ENCODE results near the gene WDR13.
"Not testable (repeated sequence)": the region's sequence is repeated elsewhere in the genome, so short reads cannot be mapped to it uniquely, and the experiment has no call there.

Gene WDR13

DNA sequence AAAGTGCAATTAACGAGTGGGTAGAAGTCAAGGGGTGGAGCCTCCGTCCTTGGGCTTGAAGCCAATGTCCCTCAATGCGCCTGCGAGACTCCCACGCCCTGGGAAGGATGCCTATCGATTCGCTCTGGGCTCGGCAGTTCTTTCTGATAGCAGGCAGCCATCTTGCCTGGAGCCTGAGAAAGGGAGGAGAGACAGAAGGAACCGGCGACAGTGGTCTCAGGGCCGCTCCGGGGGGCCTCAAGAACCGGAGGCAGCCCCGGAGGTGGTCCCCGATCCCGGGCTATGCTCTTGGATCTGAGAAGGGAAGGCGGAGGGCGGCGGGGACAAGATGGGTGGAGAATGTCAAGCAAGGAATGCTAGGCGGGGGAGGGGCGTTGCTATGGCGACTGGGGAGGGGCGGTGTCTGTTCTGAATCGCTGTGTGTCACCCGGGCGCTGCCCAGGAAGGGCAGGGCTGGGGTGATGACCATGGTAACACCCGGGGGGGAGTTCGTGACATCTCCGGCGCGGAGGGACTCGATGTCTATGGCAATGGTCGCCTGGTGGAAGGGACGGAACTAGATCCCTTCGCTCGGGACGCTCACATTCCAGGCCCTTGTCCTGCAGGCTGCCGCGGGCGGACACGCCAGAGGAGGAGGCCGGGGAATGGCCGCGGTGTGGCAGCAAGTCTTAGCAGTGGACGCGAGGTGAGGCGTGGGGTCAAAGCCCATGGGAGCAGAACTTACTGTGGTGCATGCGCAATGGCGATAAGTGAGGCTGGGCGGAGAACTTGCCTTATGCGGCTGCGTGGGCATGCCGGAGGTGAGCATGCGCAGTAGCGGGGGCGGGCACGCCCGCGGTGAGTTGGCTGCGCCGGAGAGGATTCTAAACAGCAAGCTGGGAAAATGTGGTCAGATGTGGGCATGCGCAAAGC, at the start of gene WDR13:
WDR13 (plus strand) TSS at position 140 of the 912 bp plus-strand sequence; CDS start at position 645, 505 bp downstream.
- peak; percentile 87 to 88 for DNase-seq

DNA sequence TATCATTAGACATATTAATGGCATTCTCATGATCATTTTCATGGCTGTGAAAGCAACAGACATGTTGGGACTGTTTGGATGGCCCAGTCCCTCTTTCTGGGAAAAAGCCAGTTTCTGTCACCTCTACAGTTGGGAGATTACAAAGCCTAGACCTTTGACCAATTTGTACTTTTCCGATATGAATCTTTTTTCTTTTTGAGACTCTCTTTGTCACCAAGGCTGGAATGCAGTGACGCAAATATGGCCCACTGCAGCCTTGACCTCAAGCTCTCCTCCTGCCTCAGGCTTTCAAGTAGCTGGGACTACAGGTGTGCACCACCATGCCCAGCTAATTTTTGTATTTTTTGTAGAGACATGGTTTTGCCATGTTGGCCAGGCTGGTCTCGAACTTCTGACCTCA, 48.4 kb upstream of the WDR13 start:
- DNase-seq, result no peak

DNA sequence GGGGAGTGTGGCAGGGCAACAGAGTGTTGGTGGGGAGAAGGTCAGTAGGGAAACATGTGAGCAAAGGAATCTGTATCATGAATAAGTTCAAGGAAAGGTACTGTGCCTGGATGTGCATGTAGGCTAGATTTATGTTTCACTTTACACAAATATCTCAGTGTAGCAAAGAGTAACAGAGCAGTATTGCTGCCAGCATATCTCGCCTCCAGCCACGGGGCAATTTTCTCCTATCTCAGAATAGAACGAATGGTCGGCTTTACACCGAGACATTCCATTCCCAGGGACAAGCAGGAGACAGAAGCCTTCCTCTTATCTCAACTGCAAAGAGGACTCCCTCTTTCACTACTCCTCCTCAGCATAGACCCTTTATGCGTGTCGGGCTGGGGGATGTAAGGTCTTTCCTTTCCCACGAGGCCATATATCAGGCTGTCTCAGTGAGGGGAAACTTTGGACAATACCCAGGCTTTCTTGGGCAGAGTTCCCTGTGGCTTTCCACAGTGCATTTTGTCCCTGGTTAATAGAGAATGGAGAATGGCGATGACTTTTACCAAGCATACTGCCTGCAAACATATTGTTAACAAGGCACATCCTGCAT, 41.5 kb upstream of the WDR13 start:
- not testable (repeated sequence) for DNase-seq

DNA sequence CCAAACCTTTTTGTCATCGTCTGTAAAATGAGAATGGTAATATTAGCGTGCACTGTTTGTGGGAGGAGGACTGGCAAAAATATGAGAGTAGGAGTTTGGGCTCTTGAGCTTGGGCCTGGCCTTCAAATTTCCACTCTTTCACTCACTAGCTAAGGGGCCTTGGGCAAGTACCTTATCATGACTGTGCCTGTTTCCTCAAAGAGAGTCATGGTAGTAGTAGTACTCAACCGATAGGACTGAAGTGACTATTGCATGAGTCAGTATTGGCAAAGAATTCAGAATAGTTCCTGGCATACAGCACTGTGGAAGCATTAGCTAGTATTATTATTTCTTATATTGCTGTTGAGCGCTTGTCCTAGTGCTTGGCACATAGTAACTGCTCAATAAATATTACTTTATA, 39.0 kb upstream of the WDR13 start:
- no peak for DNase-seq

DNA sequence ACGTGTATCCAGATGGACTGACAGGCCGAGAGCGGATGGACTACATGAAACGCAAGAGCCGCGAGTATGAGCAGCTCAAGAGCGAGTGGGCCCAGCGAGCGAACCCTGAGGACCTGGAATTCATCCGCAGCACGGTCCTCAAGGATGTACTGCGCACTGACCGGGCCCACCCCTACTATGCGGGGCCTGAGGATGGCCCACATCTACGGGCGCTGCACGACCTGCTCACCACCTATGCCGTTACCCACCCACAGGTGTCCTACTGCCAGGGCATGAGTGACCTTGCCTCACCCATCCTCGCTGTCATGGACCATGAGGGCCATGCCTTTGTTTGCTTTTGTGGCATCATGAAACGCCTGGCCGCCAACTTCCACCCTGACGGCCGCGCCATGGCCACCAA, 37.7 kb upstream of the WDR13 start:
- DNase-seq, result no peak

DNA sequence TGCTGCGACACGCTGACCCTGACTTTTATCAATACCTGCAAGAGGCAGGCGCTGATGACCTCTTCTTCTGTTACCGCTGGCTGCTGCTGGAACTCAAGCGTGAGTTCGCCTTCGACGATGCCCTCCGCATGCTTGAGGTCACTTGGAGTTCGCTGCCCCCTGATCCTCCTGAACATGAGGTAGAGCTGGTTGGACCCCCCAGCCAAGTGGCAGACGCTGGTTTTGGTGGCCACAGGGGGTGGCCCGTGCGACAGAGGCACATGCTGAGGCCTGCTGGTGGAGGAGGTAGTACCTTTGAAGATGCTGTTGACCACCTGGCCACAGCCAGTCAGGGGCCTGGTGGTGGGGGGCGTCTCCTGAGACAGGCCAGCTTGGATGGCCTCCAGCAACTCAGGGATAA, 37.2 kb upstream of the WDR13 start:
- DNase-seq, result no peak

DNA sequence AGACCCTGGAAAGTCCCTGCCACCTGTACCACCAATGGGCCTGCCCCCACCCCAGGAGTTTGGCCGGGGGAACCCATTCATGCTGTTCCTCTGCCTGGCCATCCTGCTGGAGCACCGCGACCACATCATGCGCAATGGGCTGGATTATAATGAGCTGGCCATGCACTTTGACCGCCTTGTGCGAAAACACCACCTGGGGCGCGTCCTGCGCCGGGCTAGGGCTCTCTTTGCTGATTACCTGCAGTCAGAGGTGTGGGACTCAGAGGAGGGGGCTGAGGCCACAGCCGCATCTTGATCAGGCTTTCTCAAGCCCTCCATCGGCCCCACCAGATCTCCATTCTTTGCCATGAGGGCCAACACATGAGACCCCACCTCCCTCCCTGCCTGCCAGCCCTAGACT, 36.6 kb upstream of the WDR13 start:
- no peak for DNase-seq

DNA sequence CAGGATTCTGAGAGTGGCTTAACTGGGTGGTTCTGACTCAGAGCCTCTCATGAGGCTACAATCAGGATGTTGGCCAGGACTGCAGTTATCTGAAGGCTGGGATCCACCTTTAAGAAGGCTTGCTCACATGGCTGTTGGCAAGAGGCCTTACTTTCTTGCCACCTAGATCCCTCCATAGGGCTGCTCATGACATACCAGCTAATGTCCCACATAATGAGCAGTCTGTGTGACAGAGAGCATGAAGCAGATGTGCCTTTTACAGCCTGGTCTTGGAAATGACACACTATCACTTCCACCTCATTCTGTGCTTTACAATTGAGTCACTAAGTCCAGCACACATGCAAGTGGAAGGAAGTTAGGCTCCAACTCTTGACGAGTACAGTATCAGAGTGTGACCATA, 27.3 kb upstream of the WDR13 start:
- DNase-seq, result no peak

DNA sequence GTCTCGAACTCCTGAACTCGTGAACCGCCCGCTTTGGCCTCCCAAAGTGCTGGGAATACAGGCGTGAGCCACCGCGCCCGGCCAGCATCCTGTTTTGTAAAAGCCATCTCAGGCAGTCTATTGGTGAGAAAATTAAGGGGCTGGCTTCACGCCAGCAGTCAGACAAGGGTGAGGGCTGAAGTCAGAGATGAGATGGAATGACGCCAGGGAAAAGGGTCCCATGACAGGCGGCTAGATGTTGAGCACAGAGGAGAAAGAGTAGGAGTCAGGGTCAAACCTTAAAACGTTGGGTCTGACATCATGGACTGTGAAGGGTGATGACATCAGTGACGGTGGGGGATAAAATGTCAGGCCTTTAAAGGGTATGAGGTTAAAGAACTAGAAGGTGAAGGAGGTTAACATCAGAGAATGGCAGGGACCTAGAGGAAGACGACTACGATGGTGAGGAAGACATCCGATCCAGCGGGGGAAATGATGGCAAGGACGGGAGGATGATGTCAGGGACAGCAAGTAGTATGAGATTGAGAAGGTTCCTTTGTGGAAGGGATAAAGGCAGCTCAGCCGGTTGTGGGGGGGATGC, 23.5 kb upstream of the WDR13 start:
- peak in 1 of 2 donors; percentile 21 for DNase-seq

DNA sequence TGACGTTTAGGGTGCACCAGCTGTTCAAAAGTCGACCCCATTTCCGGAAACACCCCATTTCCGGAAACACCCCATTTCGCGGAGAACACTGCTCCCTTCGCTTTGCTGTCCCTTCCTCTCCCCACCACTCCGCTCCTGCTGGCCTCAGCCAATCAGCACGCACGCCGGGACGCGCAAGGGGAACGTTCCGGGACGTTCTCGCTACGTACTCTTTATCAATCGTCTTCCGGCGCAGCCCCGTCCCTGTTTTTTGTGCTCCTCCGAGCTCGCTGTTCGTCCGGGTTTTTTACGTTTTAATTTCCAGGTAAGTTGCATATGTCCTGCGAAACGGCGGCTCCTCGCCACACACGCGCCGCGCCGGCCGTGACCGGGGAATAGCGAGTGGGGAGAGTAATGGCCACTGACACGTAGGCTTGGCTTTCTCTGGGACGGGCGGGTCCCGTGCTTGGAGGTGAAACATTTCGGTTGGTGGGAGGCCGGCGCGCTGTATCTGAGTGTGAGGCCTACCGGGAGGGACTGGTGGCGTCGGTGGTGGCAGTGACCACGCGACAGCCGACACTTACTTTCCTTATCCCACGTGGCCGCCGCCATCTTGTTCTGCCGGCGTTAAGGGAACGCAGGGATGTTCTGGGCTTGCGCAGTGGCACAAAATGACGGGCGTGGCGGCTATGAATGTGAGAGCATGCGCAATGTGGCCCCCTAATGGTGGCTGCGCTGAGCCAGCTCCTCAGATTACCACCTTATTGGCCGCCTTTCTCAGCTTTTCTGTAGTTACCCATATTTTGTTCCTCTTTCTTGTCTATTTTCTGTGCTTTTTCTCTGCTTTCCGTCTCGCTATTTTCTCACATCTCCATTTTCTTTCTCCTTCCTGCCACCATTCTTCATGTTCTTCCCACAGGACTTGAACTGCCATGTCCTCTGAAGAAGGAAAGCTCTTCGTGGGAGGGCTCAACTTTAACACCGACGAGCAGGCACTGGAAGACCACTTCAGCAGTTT, 22.7 kb upstream of the WDR13 start, which contains the start of gene RBM3:
RBM3 (plus strand) TSS at position 215 of the 997 bp plus-strand sequence; CDS start at position 912, 697 bp downstream.
- DNase-seq, result peak; percentile 87 to 88

DNA sequence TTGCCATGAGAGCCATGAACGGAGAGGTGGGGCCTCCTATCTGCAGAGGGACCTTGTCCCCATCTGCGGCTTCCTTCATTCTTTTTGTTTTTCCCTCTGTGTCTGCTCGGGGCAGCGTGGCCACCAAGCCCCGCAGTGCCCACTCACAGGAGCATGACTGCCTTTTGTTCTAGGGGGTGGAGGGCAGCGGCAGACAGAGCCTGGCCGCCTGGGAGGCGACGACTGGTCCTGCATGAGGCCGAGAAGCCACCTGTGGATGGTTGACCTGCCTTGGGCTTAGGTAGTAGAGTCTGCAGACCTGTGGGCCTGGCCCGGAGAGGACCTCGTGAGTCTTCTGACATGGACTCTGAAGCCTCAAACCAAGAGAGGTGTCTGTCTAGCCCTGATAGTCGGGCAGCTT, 21.6 kb upstream of the WDR13 start:
- no peak for DNase-seq

DNA sequence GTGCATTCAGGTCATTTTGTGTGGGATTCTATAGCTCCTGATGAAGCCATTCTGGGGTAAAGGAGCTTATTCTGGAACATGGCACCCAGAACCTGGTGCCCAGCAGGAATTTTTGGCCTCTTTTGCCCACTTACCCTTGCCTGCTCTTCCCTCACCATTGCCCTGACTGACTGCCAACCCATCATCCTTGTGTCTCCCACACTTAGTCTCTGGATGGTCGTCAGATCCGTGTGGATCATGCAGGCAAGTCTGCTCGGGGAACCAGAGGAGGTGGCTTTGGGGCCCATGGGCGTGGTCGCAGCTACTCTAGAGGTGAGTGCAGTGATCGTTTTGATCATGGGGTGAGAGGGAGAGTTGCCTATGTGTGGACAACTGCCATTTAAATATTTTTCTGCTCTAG, 21.2 kb upstream of the WDR13 start:
- peak in 1 of 2 donors; percentile 10 for DNase-seq

DNA sequence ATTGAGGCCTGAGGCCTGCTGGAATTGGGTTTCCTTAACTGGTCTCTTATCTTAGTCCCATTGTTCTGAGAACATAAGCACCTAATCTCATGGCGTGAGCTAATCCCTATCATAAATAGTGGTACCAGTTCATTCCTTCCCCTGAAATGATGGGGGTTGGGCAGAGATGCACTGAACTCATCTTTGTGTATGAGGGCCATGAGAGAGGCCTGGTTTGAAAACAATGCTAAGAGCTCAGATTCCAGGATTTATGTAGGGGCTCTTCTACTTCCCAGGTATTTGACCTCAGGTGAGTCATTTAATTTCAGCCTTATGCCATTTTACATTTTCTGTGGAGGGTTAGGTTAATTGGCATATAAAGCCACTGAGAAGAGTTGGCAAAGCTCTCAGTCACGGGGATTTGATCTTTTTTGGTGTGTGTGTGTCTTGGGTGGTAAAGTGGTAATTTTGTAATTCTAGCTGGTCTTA, 18.6 kb upstream of the WDR13 start:
- no peak for DNase-seq

DNA sequence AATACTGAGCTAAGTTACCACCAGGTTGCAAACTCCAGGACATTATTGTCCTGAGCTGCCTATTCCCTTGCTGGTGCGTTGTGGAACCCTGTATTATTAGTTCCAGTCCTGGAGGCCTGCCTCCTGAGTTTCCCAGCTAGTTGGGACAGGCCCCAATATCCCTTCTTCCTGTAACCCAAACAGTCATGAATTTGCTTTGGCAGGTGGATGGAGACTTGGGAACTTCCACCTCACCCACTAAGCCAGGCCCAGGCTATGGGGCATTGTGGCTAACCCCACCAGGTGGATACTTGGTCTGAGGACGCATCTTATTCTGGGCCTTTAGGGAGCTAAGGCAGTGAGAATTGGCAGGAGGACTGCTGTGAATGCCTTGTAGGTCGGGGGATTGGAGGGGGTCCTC, 18.0 kb upstream of the WDR13 start:
- DNase-seq, result no peak

DNA sequence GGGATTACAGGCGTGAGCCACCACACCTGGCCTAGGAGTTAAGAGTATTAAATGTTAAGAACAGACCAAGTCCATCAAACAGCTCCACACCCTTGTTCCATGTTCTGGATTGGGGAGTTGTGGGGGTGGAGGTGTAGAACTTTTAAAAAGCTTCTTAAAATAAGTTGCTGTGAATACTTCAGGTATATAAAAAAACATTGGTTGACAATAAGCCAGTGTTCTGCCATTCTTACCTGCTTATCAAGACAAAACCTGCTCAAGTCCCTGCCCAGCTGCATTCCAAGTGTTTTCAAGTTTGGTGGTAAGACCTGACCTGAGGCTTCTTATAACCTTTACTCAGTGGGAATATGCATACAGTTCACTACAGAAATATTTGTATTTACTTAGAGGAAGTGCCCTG, 16.6 kb upstream of the WDR13 start:
- DNase-seq, result no peak

DNA sequence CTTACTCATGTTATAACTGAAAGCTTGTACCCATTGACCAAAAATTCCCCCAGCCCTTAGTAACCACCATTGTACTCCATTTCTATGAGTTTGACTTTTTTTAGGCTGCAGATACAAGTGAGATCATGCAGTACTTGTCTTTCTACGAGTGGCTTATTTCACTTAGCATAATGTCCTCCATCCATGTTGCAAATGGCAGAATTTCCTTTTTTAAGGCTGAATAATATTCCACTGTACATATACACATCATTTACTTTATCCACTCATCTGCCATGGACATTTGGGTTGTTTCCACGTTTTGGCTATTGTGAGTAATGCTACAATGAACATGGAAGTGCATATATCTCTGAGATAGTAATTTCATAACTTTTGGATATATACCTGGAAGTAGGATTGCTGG, 12.6 kb upstream of the WDR13 start:
- DNase-seq, result no peak

DNA sequence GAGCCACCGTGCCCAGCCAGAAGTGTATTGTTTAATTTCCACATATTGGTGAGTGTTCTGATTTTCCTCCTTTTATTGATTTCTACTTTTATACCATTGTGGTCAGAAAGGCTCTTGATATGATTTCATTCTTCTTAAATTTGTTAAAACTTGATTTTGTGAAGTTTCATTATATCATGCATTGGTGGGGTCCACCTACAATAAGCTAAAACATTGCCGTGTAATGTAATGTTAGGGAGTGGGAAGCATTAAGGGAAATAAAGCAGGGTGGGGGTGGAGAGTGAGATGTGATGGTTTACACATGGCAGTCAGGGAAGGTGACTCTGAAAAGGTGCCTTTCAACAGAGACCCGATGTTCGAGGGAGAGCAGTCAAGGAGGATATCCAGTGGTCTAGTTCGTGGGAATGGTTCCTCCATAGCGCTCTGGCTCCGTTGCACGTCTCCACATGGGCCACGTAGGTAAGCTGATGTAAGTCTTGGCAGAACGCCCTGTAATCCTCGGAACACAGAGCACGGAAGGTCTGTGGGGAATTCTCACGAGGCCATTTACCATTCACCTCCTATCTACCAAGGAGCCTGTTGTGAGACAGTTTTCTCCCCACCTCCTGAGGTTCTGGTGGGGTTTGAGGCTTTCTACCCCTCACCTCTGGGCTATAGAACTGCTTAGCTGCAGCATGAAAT, 7.7 kb upstream of the WDR13 start:
- DNase-seq, result no peak

DNA sequence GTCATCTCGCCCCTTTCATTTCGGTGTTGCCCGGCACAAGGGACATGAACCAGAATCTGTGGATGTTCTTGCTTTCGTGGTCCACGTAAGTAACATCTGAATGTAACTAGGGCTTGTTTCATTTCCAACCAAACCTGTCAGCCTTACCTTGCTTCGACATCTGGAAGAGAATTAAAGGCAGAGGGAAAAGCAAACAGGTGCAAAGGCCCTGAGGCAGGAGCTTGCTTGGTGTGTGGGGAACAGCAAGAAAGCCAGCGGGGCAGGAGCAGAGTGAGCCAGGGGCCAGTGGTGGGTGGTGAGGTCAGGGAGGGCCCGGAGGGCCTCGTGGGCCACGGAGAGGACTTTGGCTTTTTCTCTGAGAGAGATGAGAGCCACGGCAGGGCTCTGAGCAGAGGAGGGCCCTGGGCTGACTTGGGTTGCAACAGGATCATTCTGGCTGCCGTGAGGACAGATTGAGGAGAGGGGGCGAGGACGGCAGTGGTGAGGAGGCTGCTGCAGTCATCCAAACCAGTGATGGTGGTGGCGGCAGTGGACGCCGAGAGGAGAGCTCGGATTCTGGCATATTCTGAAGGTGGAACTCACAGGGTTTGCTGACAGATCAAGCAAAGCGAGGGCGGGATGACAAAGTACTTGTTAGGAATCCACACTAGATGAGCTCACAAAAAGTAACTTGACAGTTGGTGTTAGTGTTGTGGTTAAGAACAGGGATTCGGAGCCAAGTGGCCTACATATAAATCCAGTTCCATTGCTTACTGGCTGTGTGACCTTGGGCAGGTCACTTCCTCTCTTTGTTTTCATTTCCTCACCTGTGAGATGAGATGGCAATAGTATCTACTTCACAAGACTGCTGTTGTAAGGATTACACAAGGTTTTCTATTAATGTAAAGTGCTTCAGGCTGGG, 6.8 kb upstream of the WDR13 start:
- DNase-seq, result no peak

DNA sequence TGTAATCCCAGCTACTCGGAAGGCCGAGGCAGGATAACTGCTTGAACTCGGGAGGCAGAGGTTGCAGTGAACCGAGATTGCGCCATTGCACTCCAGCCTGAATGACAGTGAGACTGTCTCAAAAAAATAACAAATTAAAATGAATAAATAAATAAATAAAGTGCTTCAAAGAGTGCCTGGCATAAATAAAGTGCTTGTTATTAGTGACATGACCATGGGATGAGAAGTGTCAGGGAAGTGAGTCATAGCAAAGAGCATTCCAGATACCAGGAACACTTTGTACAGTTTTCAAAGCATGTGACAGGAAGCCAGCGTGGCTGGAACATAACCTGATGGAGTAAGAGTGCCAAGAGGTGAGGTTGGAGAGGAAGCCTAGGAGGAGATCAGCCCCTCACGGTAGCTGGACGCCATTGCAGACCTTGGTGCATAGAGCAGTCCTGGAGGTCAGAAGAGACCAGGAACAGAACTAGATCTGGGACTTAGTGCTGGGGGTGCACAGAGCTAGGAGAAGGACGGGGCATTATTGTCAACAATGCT, 6.0 kb upstream of the WDR13 start:
- no peak for DNase-seq

DNA sequence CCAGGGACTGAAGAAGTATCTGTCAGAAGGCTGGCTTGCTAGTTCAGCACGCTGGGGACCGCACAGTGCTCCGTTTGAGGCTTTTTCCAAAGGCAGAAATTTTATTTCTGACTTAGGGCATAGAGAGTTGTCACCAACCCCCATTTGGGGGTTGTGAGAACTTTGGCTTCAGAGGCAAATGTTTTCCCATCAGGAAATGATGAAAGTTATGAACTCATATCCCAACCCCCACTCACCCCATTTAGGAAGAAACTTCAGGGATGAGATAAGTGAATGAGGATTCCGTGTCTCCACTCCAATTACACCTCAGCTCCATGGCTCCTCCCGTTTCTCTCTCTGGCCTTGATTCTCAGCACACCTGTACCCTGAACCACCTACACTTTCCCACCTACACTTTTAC, 4.3 kb upstream of the WDR13 start:
- no peak for DNase-seq

DNA sequence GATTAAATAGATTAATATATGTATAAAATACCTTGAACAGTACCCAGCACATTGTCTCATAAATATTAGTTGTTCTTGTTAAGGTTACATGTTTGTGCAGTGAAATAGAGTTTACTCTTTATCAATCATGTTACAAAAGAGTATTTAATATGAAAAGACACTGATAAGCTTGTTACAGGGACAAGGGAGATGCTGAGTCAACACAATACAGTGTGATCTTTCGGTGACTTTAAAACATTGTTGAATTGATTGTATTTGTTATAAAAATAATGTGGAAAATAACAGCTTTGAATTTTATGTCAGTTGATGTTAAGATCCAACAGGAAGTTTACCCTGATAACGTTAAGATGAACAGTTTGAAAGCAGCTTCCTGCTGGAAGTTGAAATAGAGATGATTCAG, 1.4 kb upstream of the WDR13 start:
- no peak for DNase-seq

All from stimulated activated CD4-positive, alpha-beta T cell treated with anti-CD3 and anti-CD28 coated beads, Interleukin-2, amount 100 ng/mL, for 24 hours (primary cell).